GM21825 (cell line): Measurements from ENCODE around the gene HABP2.

Source experiments
- ATAC-seq: cut with Tn5 transposase; IDR thresholded peaks from one replicate; pipeline ENCODE4 v1.9.1; 2021; ENCODE audit warnings: mild to moderate bottlenecking, moderate library complexity; ENCODE audit not compliant: unreplicated experiment

Gene HABP2

DNA sequence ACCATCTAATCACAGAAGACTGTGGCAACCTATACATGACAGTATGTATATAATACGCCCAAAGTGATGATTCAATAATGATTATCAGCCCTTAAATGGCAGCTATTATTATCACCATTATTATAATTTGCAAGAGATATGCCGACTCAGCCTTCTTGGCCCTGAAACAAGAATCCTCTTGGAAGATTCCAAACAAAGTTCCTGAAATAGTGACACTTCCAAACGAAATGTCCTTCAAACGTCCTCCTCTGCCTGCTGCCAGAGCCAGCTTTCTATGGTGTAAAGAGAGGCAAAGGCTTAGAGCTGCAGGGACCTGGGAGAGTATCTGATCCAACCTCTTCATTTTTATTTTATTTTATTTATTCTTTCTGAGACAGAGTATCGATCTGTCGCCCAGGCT lies 75.0 kb downstream of the HABP2 start:
- no peak for ATAC-seq

DNA sequence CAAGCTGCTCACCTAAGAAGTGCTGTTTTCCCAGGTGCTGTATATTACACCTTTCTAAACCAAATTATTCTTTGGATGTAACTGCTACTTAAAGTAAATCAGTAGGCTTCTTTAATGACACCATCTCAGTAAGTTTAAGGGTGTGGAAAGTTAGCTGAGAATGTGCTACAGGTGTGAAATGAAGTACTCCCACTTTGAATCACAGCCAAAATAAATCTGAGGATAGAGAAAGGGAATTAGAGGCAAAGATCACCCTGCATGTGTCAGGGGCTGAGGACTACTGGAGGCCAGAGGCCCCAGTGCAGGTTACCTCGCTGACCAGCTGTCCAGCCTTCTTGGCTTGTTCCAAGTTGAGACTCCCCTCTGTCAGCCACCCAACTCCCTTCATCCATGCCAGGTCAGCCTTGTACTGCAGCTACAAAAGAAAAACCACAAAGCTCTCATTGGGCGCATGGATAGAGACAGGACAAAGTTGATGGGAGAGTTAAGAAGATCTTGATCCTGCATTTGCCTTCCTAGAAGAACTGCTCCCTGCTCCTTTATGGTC lies 75.8 kb downstream of the HABP2 start:
- no peak for ATAC-seq

DNA sequence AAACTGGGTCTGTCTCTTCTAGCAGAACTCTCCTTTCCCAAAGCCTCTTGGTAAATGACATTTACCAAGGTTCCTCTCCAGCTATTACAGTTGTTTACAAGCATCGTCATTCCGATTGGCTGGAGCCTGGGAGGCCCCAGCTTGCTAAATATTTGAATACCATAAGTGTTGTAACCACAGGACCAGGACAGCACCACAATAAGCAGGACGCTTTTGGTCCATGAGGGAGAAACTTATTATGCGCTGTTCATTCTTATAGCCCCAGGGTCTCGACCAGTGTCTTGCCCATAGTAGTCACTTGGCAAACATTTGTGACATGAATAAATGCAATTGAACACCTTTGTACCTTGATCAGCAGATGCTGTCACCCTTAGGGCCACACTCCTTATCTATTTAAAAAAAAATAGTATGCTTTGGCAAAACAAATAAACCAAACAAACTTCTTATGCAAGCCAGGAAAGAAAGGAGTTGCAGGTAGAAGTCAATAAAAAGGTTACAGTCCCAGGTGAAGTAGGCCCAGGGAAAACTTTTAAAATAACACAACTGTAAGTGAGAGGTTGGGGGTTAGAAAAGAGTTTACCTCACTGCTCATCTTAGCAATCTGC lies 78.2 kb downstream of the HABP2 start:
- ATAC-seq: no peak

DNA sequence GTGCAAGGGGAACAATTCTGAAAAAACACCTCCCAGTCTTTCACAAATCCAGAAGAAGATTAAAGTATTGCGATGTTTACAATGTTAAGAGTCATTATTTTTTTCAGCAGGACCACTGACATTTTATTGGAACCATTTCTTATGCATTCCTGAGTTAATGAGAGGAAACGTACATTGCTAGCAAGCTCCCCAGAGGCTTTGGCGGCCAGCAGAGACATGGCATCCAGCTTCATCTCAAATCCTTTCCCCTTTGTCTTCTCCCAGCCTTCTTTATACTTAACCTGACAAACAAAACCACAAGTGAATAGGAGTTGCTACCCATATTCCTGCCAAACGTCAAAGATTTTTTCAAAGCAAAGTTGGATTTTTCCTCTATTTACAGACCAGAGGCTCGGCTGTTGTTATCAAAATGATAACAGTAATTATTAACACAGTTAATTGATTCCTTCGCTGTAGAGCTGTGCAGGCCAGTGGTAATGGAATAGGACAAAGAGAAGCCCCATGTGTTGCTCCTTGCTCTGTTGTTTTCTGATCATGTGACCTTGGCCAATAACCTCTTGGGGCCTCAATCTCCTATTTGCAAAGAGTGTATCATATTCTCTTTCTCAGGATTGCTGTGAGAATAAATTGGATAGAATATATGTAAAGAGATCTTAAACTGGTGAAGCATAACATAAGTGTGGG lies 79.0 kb downstream of the HABP2 start:
- ATAC-seq: no peak
